GM19238 (cell line): ENCODE data around the gene PPP1R12B.
"Not testable (repeated sequence)": the region's sequence is repeated elsewhere in the genome, so short reads cannot be mapped to it uniquely, and the experiment has no call there.

Experiments
- DNase-seq: peaks from one replicate; pipeline ENCODE4 v3.0.0; 2011; ENCODE audit warnings: low spot score; ENCODE audit not compliant: insufficient read length

PPP1R12B gene

DNA sequence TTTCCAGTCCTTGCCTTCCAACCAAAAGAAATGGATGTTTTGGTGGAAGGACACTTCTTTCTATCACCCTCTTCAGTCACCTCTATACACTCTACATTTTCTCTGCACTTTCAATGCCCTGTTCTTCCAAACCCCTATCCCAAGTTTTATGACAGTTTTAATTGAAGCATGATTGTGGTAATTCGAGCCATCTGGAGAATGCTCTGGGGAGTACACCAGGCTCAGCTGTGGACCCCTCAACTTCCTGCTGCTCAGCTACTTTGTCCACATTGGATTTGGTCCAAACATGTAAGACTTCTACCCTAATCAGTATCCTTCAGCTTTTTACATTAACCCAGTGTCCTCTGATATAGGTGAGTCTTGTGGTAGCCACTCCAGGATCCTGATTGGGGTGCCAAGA is 232.1 kb downstream of the PPP1R12B start:
- no peak for DNase-seq

DNA sequence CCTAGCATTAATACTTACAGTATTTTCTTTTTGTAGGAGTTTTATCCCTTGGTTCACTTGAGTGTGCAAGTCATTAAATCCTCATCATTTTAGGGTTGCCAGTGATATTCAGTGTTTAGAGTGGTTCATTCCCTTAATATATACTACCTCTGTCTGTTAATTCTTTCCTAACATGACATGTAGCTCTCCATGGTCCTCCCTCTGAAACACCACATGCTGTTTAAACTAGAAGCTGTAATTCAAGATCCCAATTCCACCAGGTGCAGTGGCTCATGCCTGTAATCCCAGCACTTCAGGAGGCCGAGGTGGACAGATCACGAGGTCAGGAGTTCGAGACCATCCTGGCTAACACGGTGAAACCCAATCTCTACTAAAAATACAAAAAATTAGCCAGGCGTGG is 233.9 kb downstream of the PPP1R12B start:
- DNase-seq = not testable (repeated sequence)

DNA sequence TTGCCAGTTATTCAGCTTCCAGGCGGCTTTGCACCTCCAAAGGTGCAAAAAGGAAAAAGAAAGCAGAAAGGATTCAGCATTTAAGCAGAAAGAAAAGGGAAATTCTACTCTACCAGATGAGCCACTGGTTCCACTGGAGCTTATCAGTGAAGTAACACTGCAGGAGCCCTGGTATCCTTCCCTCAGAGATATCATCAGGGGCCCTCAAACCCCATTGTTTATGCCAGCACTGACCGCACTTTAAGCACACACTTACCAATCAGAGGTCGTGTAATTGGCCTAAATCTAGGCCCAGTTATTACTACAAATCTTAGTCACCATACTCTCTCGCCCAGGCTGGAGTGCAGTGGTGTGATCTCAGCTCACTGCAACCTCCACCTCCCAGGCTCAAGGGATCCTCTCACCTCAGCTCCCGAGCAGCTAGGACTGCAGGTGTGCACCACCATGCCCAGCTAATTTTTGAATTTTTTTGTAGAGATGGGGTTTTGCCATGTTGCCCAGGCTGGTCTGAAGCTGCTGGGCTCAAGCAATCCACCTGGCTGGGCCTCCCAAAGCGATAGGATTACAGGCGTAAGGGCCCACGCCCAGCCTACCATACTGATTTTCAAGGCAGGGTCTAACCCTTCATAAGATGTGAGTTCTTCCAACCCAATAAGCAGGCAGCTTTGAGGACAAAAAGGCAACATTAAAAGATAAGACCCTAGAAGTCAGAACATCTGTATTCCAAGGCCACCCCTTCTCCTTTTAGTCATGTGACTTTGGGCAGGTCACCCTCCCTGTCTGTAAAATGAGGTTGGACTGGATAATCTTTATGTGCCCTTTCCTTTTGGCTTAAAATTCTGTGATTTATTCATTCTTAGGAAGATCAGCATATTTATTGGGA is 236.4 kb downstream of the PPP1R12B start:
- no peak for DNase-seq

DNA sequence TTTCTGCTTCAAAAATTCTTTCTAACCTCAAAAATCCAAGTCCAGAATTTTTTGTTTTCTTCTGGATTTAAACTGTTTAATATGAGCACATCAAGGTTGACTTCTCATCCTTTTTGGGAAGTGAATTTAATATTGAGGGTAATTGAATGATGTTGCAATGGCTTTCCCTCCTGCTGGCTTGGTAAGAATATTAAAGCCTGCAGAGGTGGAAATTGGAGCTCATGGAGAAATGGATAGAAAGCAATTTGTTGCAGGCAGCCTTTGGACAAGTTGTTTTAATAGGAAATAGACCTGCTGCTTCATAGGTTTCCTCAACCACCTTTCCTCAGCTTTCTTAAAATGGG is 237.1 kb downstream of the PPP1R12B start:
- no peak for DNase-seq

DNA sequence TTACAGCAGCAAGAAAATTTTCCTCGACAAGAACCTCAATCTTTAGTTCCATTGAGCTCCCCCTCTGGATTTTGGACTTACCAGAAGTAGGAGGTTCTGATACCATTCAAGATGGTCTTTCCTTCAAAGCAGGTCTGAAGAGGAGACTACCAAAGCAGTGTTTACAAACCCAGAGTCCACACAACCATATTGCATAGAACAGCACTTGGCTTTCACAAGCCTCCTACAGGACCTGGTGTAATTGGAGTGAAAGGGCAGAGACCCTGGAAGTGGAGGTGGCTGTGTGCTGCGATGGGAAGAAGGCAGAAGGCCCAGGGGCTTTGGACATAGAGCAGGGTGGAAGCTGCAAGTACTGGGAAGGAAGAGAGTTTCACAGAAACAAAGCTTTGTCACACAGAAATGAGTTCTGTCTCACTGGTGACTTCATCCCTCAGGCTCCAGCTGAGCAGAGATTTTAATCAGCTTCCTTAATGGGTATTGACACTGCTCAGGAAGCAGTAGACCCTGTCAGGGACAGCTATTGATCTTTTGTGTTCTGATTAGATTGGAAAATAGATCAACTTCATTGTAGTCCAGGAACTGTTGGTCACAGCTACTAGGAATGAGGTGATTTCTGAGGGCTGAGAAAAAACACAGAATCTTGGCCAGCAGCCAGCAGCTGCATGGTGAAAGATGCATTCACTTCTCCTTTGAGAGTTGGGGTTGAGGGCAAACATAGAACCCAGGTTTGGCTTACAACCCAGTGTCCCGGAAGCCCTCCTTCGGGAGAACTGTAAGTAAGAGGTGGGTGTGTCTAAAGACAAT is 237.7 kb downstream of the PPP1R12B start:
- peak; percentile 27 for DNase-seq

DNA sequence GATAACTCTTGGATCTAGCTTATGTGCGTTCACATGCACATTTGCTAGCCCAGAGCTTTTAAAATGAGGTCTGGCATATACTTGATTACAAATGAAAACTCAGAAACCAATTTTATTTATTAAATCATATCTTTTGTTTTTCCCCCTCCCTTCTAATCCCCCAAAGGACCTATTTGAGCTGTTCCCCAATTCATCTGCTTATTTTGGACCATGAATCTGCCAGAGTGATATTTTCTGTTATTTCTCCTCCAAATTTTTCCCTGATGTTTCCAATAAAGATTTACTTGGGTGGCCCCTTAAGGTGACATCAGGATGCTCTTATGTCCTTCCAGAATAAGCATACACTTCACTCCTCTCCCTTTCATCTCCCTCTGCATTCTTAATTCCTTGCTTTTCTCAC is 238.4 kb downstream of the PPP1R12B start:
- no peak for DNase-seq

DNA sequence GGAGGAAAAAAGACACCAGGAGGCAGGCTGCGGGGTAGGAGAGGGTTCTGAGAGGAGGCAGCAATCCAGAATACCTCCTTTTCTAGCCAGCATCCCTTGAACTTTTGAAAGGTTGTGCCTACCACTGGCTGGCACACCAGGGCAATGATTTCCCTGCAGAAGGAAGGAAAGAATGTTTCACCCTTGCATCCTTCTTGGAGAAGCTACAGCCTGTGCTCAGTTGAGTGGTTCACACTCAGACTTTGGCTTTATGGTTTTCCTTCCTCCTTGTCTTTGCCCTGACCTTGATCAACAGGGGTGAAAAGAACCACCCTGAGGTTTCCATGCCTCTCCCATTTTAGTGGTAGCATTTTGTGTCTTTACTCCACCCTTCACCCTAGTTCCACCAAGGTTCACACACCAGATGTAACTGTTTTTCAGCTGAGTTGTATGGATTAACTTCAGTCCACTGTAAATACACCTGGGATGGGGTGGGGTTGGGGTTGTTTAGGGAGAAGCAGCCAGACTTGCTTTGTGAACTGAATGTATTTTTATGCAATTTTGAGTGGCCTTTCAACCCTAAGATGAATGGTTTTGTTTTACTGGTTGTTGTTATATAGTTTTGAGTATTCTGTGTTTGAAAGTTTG is 239.5 kb downstream of the PPP1R12B start:
- no peak for DNase-seq

DNA sequence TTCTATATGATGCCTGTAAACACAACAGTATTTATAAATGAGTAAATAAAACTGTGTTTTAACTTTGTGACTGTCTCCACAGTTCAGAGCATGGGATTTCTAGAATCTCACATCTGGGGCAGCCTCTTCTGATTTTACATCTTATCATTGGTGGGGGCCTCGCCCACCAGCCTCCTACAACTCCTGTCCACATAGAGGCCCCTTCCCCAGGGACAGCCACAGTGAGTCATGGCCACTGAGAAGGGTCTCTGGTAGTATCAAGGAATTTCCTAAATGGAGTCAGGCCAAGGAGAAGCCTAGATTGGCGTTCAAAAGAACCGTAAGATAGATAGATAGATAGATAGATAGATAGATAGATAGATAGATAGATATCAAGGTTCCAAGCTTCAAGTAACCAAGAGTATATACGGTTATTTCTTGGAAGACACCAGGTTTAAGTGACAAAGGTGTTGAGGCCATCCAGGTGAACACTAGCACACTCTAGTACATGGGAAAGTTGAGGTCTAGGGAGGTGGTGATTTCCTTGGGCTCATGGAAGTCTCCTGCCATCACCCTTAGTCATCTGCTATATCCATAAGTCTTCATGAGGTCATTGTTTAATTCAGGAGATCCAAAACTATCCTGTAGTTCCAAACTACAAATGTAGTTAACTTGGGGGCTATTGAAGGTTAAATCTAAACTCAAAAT is 240.1 kb downstream of the PPP1R12B start:
- no peak for DNase-seq

DNA sequence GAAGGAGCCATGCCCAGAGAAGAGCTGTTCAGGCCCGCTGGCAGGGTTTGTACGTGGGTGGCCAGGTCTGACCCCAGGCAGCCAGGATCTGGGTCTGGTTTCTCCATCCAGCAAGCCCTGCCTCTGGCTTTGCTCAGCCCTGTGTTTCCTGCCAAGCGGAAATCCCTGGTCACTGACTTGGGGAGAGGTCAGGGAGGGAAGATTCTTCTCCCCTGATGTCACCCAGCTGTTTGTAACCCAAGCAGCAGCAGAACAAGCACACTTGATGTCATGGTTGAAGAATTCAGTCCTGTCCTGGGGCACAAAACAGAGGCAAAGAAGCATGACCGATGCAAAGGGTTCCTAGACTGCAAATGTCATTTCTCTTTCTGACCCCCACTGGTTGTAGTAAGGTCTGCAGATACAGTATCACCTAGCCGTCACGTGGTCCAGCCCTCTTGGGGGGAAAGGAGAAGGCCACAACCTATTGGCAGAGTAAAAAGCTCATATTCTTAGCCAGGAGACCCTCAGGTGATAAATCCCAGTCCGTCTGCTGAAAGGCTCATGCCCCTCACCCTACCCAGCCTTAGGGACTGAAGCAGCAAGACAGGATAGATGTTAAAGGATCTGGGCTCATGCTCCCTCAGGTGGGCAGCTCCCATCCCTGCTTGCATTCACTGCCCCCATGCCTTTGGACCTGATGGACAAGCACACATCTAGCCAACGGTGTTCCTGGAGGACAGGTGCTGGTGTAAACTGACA is 240.9 kb downstream of the PPP1R12B start:
- DNase-seq = no peak

DNA sequence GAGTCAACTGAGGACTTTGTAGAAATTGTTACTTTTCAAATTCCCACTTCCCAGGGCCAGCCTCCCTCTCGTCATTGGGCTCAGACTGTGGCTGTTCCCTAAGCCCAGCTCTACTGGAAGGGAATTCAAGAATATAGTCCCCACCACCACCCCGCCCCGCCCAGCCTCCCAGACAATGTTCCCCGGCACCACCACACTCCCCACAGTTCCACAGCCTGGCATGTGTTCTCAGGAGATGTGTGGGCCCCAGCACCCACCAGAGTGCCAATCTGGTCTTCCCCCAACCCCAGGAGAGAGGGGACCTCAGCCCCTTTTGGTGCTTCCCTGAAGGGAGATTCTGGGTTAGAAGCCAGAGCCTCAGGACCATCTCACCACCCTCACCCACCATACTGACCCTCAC is 241.6 kb downstream of the PPP1R12B start:
- no peak for DNase-seq

DNA sequence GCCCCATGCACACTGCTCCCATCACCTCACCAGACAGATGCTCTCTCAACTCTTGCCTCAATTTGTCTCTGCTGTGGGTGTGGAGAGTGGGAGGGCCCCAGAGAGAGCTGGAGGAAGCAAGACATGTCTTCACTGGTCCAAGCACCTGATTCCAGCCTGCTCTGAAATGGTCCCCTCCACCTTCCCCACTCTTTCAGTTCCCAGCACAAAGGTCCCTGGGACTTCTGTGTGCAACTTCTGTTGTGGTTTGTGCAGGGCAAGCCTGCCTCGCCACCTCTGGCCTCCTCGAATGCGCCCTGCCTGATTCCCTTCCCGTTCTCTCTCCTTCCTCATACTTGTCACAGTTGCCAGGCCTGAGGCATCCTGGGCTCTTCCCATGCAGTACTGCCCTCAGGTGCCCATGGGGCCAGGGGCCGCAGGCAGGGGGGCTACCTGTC is 242.5 kb downstream of the PPP1R12B start:
- no peak for DNase-seq

DNA sequence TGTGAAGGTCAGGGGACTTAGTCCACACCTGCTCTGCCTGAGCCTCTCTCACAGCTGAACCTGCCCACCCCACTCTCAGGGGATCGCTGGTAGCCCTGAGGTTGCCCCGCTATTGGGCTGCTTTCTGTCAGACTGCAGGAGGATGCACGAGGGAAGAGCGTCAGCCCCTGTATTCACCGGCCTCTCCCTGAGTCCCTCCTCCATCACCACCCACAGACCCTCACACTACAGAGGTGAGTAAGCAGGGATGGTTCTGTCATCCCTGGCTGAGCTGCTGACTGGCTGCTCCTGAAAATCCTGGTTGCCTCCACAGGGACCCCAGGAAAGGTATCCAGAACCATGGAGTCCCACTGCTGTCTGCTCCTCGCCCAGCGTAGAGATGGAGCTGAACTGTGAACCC is 243.0 kb downstream of the PPP1R12B start:
- no peak for DNase-seq

DNA sequence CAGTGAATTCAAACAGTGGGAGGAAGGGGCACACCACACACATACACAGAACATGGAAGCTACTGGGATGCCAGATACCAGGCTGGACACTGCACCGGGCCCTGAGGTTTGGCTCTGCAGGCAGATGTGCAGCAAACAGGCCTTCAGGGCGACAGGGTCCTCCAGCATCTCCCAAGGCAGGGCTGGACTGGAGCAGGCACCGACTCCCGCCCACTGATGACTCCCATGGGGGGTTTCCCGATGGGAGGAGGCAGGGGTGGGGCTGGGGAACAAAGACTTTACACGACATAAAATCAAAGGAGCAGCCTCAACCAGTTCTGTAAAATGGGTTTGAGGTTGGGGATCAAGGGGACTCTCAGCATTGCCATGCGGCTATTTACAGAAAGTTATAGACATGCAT is 243.6 kb downstream of the PPP1R12B start:
- no peak for DNase-seq

DNA sequence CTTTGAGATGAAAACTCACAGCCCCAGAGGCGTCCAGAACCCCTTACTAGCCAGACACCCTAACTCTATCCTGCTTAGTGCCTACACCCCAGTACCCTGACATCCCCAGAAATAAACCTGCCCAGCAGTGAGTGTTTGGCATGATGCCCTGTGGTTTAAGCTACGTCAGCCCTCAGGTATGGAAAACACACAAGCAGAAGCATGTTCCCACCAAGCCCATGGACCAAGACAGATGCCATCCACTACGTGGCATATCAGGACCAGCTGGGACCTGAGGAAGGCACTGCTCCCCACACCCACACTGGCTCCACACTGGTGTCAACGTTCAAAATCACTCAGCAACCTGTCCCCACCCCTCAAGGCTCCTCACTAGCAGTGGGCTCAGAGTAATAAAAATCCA is 245.3 kb downstream of the PPP1R12B start:
- no peak for DNase-seq

DNA sequence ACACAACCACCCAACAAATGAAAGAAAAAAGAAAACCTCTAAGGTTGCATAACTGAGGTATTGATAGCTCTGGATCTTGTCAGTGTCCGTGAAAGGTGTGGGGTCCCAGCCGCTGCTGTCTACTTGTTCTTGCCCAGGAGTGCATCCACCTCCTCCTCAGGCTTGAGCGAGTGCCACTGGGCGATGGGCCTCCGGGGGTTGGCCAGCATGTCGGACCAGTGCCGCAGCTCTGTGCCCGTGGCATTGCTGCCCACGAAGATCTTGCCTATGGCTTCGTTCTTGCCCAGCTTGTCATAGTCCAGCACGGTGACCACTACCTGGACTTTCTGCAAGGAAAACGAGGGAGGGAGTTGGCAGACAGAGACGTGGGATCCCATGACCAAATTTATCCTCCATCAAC is 248.1 kb downstream of the PPP1R12B start:
- no peak for DNase-seq

DNA sequence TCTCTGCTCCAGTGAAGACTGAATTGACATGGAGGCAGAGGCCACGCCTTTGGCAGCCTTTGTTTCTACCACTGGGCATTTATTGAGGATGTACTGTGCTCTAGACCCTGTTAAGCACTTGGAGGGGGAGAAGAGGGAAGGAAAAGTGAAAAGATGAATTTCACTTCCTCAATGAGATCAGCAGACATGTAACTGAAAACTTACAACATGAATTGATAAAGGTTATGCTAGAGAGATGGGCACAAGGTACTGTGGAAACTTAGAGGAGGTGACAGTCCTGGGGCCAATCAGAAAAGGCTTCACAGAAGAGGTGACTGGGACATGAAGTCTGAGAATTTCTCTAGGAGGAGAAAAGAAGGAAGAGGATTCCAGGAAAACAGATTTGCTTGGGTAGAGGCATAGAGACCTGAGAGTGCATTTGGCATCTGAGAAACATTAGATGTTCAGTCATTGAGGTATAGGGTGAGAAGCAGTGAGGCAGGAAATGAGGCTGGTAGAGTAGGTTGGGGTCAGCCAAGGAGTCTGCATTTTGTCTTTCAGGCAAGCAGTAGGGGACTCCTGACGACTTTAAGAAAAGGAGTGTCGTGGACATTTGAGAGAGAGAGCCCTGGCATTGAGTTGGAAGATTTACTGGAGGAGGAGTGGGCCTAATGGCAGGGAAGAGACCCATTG is 248.7 kb downstream of the PPP1R12B start:
- no peak for DNase-seq

DNA sequence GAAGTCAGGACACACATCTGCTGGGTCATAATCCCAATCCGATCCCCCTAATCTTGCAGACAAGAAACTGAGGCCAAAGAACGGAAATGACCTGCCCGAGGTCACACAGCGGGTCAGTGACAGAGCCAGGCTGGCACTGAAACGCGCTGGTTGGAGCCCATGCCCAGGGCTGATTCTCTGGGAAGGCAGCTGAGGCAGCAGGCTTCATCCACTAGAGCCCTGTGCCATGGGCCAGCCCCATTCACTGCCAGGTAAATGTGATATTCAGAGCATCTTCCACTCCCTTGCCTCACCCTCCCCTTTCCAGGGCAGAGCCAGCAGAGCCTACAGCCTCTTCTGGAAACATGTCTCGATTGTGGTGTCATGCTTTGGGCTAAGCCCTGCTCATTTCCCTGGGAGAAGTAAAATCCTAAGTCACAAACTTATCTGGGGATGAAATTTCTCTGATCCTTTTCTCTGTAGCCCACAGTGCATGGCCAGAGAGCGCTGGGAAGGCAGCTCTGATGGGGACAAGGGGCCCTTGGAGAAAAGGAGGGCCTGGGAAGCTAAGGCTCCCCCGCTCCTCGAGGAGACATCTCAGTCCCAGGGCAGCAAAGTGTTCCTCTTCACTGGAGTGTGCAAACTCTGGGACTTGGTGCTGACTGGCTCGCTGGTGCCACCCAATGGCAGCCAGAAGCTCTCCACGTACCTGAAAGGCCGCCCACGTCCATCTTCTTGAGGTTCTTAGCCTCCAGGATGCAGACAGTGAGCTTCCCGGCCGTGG is 251.4 kb downstream of the PPP1R12B start:
- DNase-seq = peak; percentile 60

DNA sequence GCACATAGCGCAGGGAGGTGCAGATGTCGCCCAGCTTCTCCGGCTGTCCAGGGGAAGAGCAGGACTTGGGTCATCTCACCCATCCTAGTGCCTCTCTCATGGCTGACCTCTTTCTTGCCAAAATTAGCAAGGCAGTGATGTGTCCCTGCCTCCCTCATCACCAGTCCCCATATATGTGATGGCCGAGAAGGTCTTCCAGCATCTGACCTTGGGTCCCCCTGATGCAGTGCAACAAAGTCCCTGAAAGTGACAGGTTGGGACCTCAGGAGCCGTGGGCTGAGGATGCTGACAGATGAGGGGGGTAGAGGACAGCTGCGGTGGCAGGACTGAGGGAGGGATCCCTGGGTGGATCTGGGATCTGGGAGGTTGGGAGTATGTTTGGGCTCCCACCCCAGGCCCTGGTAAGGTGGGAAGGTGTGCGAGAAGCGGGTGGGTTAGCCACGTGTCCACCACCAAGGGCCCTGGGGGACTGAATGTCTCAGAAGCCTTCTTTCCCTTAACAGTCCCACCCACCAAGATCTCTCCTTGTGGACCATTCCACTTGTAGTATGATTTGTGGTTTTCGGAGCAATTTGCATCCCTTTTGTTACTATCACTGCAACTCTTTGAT is 252.0 kb downstream of the PPP1R12B start:
- no peak for DNase-seq

DNA sequence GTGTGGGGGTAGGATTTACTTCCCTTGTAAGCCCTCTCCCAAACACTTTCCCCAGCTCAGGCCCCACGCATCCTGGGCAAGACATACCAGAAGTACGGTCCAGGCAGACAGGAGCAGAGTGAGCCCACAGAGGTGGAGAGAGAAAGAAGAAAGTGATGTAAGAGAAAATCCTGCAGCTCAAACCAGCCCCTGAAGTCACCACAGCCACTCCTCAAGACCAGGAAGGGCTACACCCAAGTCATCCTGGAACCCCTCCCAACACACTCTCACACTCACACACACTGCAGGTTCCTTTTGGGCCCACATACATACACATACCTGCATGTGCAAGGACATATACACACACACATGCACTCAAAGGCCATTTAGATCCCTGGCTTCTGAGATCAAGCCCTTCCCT is 254.9 kb downstream of the PPP1R12B start:
- no peak for DNase-seq
